HepG2 (cell line): ENCODE results near the gene FGF14. TPM values are rescaled to one million over a fixed set of nuclear protein-coding genes. Genes with fewer than 3 reads are reported as not detected.

Source experiments
- ATAC-seq: fragments of 200-7000 bp; cut with Tn5 transposase; 3 replicates; pipeline ENCODE4 v1.9.1; 2020; ENCODE audit warnings: mild to moderate bottlenecking, moderate library complexity
- BruUV-seq: library from RNA; stranded (reverse); fragments of 400-500 nt; replicated peaks from 2 replicates; lab custom pipeline; 2021; lab: Mats Ljungman, UMichigan
- CTCF ChIA-PET: fragments of 300-600 bp; formaldehyde crosslinking; extraction: SDS; loops from one replicate; lab custom pipeline; 2021; ENCODE audit warnings: low total read pairs, inconsistent platforms, low intra/inter-chr PET ratio; lab: Yijun Ruan, JAX
- POLR2A ChIA-PET: fragments of 350-600 bp; sonication (Branson Sonifier 250); formaldehyde crosslinking; loops from one replicate; lab custom pipeline; 2020; ENCODE audit warnings: antibody characterized with exemption, inconsistent platforms; lab: Yijun Ruan, JAX
- DNase-seq: peaks from one replicate; pipeline ENCODE4 v3.0.0-alpha.2; 2015; ENCODE audit warnings: low spot score
- FAIRE-seq: peaks from 3 replicates; lab custom pipeline; 2011; peaks lifted over from hg19 to GRCh38; lab: Jason Lieb, UNC
- H2AFZ ChIP-seq: one replicate; pipeline ENCODE4 v1.6.1; 2011; ENCODE audit warnings: low read length, inconsistent platforms
- H3K27ac ChIP-seq: fragments of 300-600 bp; 3 replicates; pipeline ENCODE4 v1.8.0; 2011; ENCODE audit warnings: mixed run types, mild to moderate bottlenecking, mixed read lengths, low read length, inconsistent platforms; ENCODE audit not compliant: insufficient read depth; ENCODE audit errors: extremely low read length
- H3K27me3 ChIP-seq, 2 experiments: fragments of 200-600 bp in 1 of 2; 2 replicates in 1 of 2; 3 replicates in 1 of 2; pipeline versions ENCODE4 v1.6.0 to v1.8.0; 2011; ENCODE audit warnings: low read length in 2 of 2, mild to moderate bottlenecking in 2 of 2, moderate library complexity in 2 of 2, inconsistent platforms in 1 of 2; ENCODE audit not compliant: insufficient read depth in 2 of 2, control insufficient read depth in 1 of 2
- H3K36me3 ChIP-seq, 2 experiments: fragments of 200-600 bp in 1 of 2; replicated peaks in 1 of 2; 2 replicates in 1 of 2; 3 replicates in 1 of 2; pipeline versions ENCODE4 v1.5.1 to v1.8.0; 2011; ENCODE audit warnings: low read length in 2 of 2, inconsistent platforms in 1 of 2; ENCODE audit not compliant: insufficient read depth in 2 of 2, control insufficient read depth in 1 of 2
- H3K4me1 ChIP-seq: 2 replicates; pipeline ENCODE4 v1.5.1; 2012; ENCODE audit warnings: low read length, inconsistent platforms; ENCODE audit not compliant: insufficient read depth
- H3K4me2 ChIP-seq: 2 replicates; pipeline ENCODE4 v1.6.0; 2011; ENCODE audit warnings: low read depth, low read length, inconsistent platforms
- H3K4me3 ChIP-seq, 3 experiments: fragments of 200-600 bp in 1 of 3; sonication (generic), shearing (Covaris generic) in 1 of 3; replicated peaks in 1 of 3; 2 replicates each; pipeline ENCODE4 v1.5.1; 2011 to 2016; ENCODE audit warnings: low read length in 3 of 3, inconsistent platforms in 2 of 3, low read depth in 2 of 3, mild to moderate bottlenecking in 2 of 3, control low read depth in 1 of 3, mixed read lengths in 1 of 3; ENCODE audit not compliant: insufficient read depth in 1 of 3
- H3K79me2 ChIP-seq: one replicate; pipeline ENCODE4 v1.6.1; 2011; ENCODE audit warnings: low read length, inconsistent platforms; ENCODE audit not compliant: insufficient read depth
- H3K9ac ChIP-seq: 2 replicates; pipeline ENCODE4 v1.6.0; 2011; ENCODE audit warnings: mild to moderate bottlenecking, low read depth, low read length, inconsistent platforms; ENCODE audit not compliant: insufficient read depth
- H3K9me3 ChIP-seq: 2 replicates; pipeline ENCODE4 v1.5.1; 2012; ENCODE audit warnings: mild to moderate bottlenecking, low read length
- H4K20me1 ChIP-seq: 2 replicates; pipeline ENCODE4 v1.6.0; 2011; ENCODE audit warnings: inconsistent platforms, mild to moderate bottlenecking, low read length, moderate library complexity; ENCODE audit not compliant: insufficient read depth
- ATF7 ChIP-seq, 2 experiments: fragments of 450-650 bp in 1 of 2; sonication (generic) in 1 of 2; formaldehyde crosslinking in 1 of 2; IDR thresholded peaks; 2 replicates each; pipeline versions ENCODE4 v1.4.0 to v1.6.1; 2016 to 2020; ENCODE audit warnings: antibody characterized with exemption in 1 of 2, mild to moderate bottlenecking in 1 of 2, missing genetic modification reagents in 1 of 2
- HNRNPK ChIP-seq: fragments of 200-400 bp; formaldehyde crosslinking; IDR thresholded peaks from 2 replicates; pipeline ENCODE4 v1.6.1; 2018; ENCODE audit warnings: low read length, low read depth, moderate library complexity, mild to moderate bottlenecking; ENCODE audit not compliant: poor library complexity, severe bottlenecking
- RAD51 ChIP-seq: fragments of 450-650 bp; IDR thresholded peaks from 2 replicates; pipeline ENCODE4 v1.6.1; 2016; ENCODE audit warnings: borderline replicate concordance
- ZNF367 ChIP-seq: sonication (generic); formaldehyde crosslinking; IDR thresholded peaks from 2 replicates; pipeline ENCODE4 v1.4.0; 2020; ENCODE audit warnings: missing genetic modification reagents, borderline replicate concordance
- WGBS: methylation state at CpG from one replicate; pipeline ENCODE4 v1.1.6; 2017; ENCODE audit warnings: low lambda C conversion rate; 5-methylcytosine and 5-hydroxymethylcytosine counted together
- in situ Hi-C: cut with HindIII; loops from 2 replicates; pipeline ENCODE4 v1.10.0; 2017; ENCODE audit warnings: low pct_unique_long_range_greater_than_20kb; ENCODE audit not compliant: extremely low pct_ligation_motif_present
- intact Hi-C: fragments of 100-400 bp; cut with micrococcal nuclease; formaldehyde crosslinking; loops from one replicate; pipeline ENCODE4 v1.10.0; 2022; ENCODE audit not compliant: unreplicated experiment
- polyA plus RNA-seq, 8 experiments: library from polyadenylated mRNA; depleted of rRNA in 3 of 8; stranded (reverse) in 7 of 8; unstranded in 1 of 8; fragments of >200 nt; fragmentation: Illumina TruSeq in 4 of 8; extraction: Trizol in 4 of 8; gene quantifications; 2 replicates each; pipeline versions ENCODE4 v1.2.1 to v1.2.3, GENCODE V29; 2011 to 2016; ENCODE audit warnings: low read depth in 4 of 8, missing spikeins in 1 of 8, mixed read lengths in 1 of 8; ENCODE audit not compliant: insufficient read depth in 1 of 8
- total RNA-seq, 5 experiments: library from RNA; depleted of rRNA; stranded (reverse); fragments of >200 nt; fragmentation: Illumina TruSeq; extraction: Trizol; gene quantifications; 2 replicates each; pipeline ENCODE4 v1.2.3, GENCODE V29; 2016; ENCODE audit warnings: low read depth in 1 of 5
- TF ChIP-seq, protein P1 (sequence below): sonication (generic); formaldehyde crosslinking; conservative IDR thresholded peaks from 2 replicates; pipeline ENCODE4 v1.8.0; 2022; ENCODE audit warnings: missing genetic modification reagents

Gene FGF14
- total and polyA plus RNA-seq, 2 of the 13 experiments (the other 11 are each of a cell fraction or from before 2014, with no cell fraction given), result not detected

DNA sequence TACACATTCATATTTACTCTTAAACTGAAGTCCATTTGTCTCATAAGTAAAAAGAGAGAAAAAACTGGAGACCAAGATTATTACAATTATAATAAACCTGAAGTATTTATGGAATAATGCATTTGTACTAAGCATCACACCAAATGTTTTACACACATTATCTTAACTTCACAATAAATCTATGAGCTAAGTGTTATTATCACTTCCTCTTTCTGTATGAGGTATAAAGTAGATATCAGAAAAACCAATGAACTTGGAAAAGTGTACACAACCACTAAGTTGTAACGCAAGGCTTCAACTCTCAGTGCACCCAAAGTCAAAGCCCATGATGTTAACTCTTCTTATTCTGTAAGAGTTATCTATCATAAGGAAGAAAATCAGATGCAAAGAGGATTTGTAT is 274.7 kb downstream of the FGF14 start:
- no peaks in the 10 kb centered on the region for H3K36me3 ChIP-seq
- CTCF ChIA-PET, result no interaction called here
- H3K4me1 ChIP-seq, result no peaks in the 10 kb centered on the region
- H4K20me1 ChIP-seq, result no peaks in the 10 kb centered on the region
- in situ Hi-C loops, result loop anchor here (25.0 kb wide), 1 partner anchor 435 kb away; no protein-coding TSS in a partner anchor
- H3K79me2 ChIP-seq, result no peaks in the 10 kb centered on the region
- no peak overlapping the region for H3K4me2 ChIP-seq
- ATAC-seq, result no peak
- WGBS, result 3% methylated on average over 1 of the region's 1 CpG
- H3K27ac ChIP-seq, result no peak overlapping the region
- no peaks in the 10 kb centered on the region for H3K9me3 ChIP-seq
- intact Hi-C loops, result no loop called here
- H2AFZ ChIP-seq, result no peak overlapping the region
- no TSS peak for BruUV-seq
- no peak overlapping the region for H3K9ac ChIP-seq
- no peak for DNase-seq
- H3K4me3 ChIP-seq, result no peak overlapping the region
- H3K27me3 ChIP-seq, result no peaks in the 10 kb centered on the region; a peak in 1 of 5 replicates
- TF ChIP-seq RAD51, result no peak
- TF ChIP-seq ATF7 (IDR thresholded peaks at IDR 0.05), result no peak
- TF ChIP-seq ATF7 (CRISPR knock-in tag; IDR thresholded peaks at IDR 0.05), result no peak
- no peak for TF ChIP-seq ZNF367 (CRISPR knock-in tag)
- TF ChIP-seq HNRNPK, result no peak
- no peak for FAIRE-seq
- POLR2A ChIA-PET, result no interaction called here

DNA sequence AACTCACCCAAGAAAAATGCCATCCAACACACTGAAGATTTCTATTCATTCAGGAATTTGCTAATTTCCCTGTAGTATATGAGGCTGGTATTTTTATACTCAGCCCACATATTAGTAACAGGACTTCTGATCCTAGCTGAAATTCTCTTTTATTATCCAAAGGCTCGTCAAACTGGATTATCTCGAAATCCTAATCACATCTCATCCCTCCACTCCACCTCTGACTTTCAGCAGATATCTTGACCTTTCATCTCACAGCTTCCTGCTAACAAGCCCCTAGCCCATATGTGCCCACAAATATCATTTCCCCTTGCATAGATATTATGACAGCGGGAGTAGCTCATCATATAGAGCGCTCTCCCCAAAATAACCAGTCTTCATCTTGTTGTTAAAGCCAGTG is 279.7 kb downstream of the FGF14 start:
- FAIRE-seq, result no peak
- H3K27me3 ChIP-seq, result no peaks in the 10 kb centered on the region
- no peak for ATAC-seq
- no peak overlapping the region for H3K9ac ChIP-seq
- TF ChIP-seq, protein P1, sequence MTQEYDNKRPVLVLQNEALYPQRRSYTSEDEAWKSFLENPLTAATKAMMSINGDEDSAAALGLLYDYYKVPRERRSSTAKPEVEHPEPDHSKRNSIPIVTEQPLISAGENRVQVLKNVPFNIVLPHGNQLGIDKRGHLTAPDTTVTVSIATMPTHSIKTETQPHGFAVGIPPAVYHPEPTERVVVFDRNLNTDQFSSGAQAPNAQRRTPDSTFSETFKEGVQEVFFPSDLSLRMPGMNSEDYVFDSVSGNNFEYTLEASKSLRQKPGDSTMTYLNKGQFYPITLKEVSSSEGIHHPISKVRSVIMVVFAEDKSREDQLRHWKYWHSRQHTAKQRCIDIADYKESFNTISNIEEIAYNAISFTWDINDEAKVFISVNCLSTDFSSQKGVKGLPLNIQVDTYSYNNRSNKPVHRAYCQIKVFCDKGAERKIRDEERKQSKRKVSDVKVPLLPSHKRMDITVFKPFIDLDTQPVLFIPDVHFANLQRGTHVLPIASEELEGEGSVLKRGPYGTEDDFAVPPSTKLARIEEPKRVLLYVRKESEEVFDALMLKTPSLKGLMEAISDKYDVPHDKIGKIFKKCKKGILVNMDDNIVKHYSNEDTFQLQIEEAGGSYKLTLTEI (CRISPR knock-in tag), result no peak
- TF ChIP-seq, all 625 proteins: peak for 0
- ChIA-PET POLR2A (no interaction called here), CTCF (no interaction called here)
- no peak for DNase-seq
- H3K4me1 ChIP-seq, result no peaks in the 10 kb centered on the region
- in situ Hi-C loops (no loop called here), intact Hi-C loops (no loop called here)
- no peaks in the 10 kb centered on the region for H3K9me3 ChIP-seq
- no peak overlapping the region for H3K27ac ChIP-seq
- H3K4me2 ChIP-seq, result no peak overlapping the region
- H2AFZ ChIP-seq, result no peak overlapping the region
- under 1% methylated on average over 4 of the region's 4 CpGs for WGBS
- no TSS peak for BruUV-seq
- no peaks in the 10 kb centered on the region for H3K79me2 ChIP-seq
- H3K4me3 ChIP-seq, result no peak overlapping the region
- H4K20me1 ChIP-seq, result no peaks in the 10 kb centered on the region
- no peaks in the 10 kb centered on the region for H3K36me3 ChIP-seq
